DMS79 treated with DMSO at 0.1 percent for 48 hours (cell line): ENCODE data around the gene DUSP22.

Source experiments
- DNase-seq: peaks from one replicate; lab custom pipeline; 2025; lab: John Stamatoyannopoulos, UW

DUSP22 gene

GRCh38 chr6:296151-297122 lies 4.2 kb downstream of the DUSP22 start:
- DNase-seq = no peak

- DNase-seq = no peak
Measured at GRCh38 chr6:297571-298232, 5.4 kb downstream of the DUSP22 start.

GRCh38 chr6:298233-299103 lies 6.2 kb downstream of the DUSP22 start:
- no peak for DNase-seq

- DNase-seq = no peak
Measured at GRCh38 chr6:299104-299980, 7.1 kb downstream of the DUSP22 start.

GRCh38 chr6:300026-300425 lies 7.7 kb downstream of the DUSP22 start:
- DNase-seq = no peak

GRCh38 chr6:300494-301198 lies 8.4 kb downstream of the DUSP22 start:
- DNase-seq = no peak

- no peak for DNase-seq
Measured at GRCh38 chr6:301526-301925, 9.2 kb downstream of the DUSP22 start.

- no peak for DNase-seq
Measured at GRCh38 chr6:301929-302705, 9.8 kb downstream of the DUSP22 start.

- DNase-seq = no peak
Measured at GRCh38 chr6:302760-303159, 10.5 kb downstream of the DUSP22 start.

GRCh38 chr6:303263-303662 lies 11.0 kb downstream of the DUSP22 start:
- no peak for DNase-seq

- no peak for DNase-seq
Measured at GRCh38 chr6:303948-304558, 11.8 kb downstream of the DUSP22 start.

GRCh38 chr6:304833-305370 lies 12.6 kb downstream of the DUSP22 start:
- DNase-seq = no peak

- DNase-seq = no peak
Measured at GRCh38 chr6:305371-306206, 13.3 kb downstream of the DUSP22 start.

- no peak for DNase-seq
Measured at GRCh38 chr6:306641-307061, 14.4 kb downstream of the DUSP22 start.

GRCh38 chr6:307065-307814 lies 15.0 kb downstream of the DUSP22 start:
- DNase-seq = no peak

- DNase-seq = no peak
Measured at GRCh38 chr6:307874-308273, 15.6 kb downstream of the DUSP22 start.

GRCh38 chr6:308307-308706 lies 16.0 kb downstream of the DUSP22 start:
- DNase-seq = no peak
